ENCODE results near the gene GBE1. TPM values are rescaled to one million over a fixed set of nuclear protein-coding genes. Genes with fewer than 3 reads are reported as not detected.

Gene GBE1
- polyA plus RNA-seq, 1 of the 3 experiments (the other 2 are of a cell fraction) = 14.2 TPM

GRCh38 chr3:81443457-81443782, 318.0 kb downstream of the GBE1 start:
- Histone ChIP-seq H3K4me2 (no peak overlapping the region), H2AFZ (ENCODE audit: low read depth) (peak overlapping the region; percentile 19; the same call in 1 of the 2 replicates), H3K27me3 (ENCODE audit: insufficient read depth) (no peaks in the 10 kb centered on the region), H3K9me3 (no peaks in the 10 kb centered on the region), H3K9me2 (no peaks in the 10 kb centered on the region), H3F3A (replicated peaks; ENCODE audit: insufficient read depth) (peaks cover 3% of the 10 kb centered on the region), H3K79me2 (ENCODE audit: insufficient read depth) (no peaks in the 10 kb centered on the region), H3K4me3 (ENCODE audit: low read depth in 2 of 2, low read length in 1 of 2) (no peak overlapping the region), H3K36me3 (replicated peaks in 1 of 2; ENCODE audit: control insufficient read depth in 1 of 2, insufficient read depth in 2 of 2, low read length in 1 of 2) (no peaks in the 10 kb centered on the region), H3K27ac (ENCODE audit: low read depth in 2 of 2, low read length in 1 of 2) (peak overlapping the region in 1 of 2 experiments; percentile 32; a peak in 3 of 4 replicates), H3K9ac (no peak overlapping the region), H4K20me1 (ENCODE audit: insufficient read depth) (no peaks in the 10 kb centered on the region), H3K4me1 (ENCODE audit: control insufficient read depth in 1 of 2, insufficient read depth in 2 of 2, low read depth in 1 of 2, low read length in 1 of 2) (peaks cover 4 to 10% of the 10 kb centered on the region in 2 experiments; a peak in 3 of 4 replicates)
- POLR2A ChIA-PET = no interaction called here
- CTCF ChIA-PET = interaction anchor here (1.1 kb wide), 1 partner anchor 47 kb away, joined by 4 read pairs; no protein-coding TSS in a partner anchor
- no peak for DNase-seq
- WGBS (ENCODE audit: low lambda C conversion rate) = 85% methylated on average over 3 of the region's 3 CpGs
- TF ChIP-seq EP300 (IDR thresholded peaks at IDR 0.05; ENCODE audit: borderline replicate concordance in 1 of 2, low read depth in 1 of 2, low read length in 1 of 2) (no peak), GATA2 (CRISPR knock-in tag; IDR thresholded peaks at IDR 0.05) (no peak), USF1 (IDR thresholded peaks at IDR 0.05; ENCODE audit: borderline replicate concordance, low read depth) (no peak), TEAD4 (IDR thresholded peaks at IDR 0.05; ENCODE audit: borderline replicate concordance, insufficient read depth) (no peak), JUND (IDR thresholded peaks at IDR 0.05) (no peak), FOXM1 (IDR thresholded peaks at IDR 0.05; ENCODE audit: low read depth) (no peak), RCOR1 (IDR thresholded peaks at IDR 0.05; ENCODE audit: low read length) (no peak), EZH2phosphoT487 (IDR thresholded peaks at IDR 0.05; ENCODE audit: borderline replicate concordance, low read depth) (no peak), TAF1 (IDR thresholded peaks at IDR 0.05; ENCODE audit: borderline replicate concordance, low read depth, low read length) (no peak), MEF2A (IDR thresholded peaks at IDR 0.05; ENCODE audit: borderline replicate concordance, low read depth) (no peak), REST (IDR thresholded peaks at IDR 0.05; ENCODE audit: low read depth, low read length) (no peak), MXI1 (IDR thresholded peaks at IDR 0.05; ENCODE audit: low read depth, low read length) (no peak), ELF1 (IDR thresholded peaks at IDR 0.05) (no peak), POLR2AphosphoS5 (IDR thresholded peaks at IDR 0.05; ENCODE audit: low read depth, low read length) (no peak), GABPA (IDR thresholded peaks at IDR 0.05; ENCODE audit: low read depth) (no peak), USF2 (IDR thresholded peaks at IDR 0.05; ENCODE audit: borderline replicate concordance, low read depth, low read length) (no peak), TCF12 (IDR thresholded peaks at IDR 0.05) (no peak), CHD2 (IDR thresholded peaks at IDR 0.05; ENCODE audit: low read length, partially characterized antibody) (no peak), NRF1 (IDR thresholded peaks at IDR 0.05; ENCODE audit: low read depth, low read length) (no peak), ZBTB33 (IDR thresholded peaks at IDR 0.05; ENCODE audit: borderline replicate concordance, low read depth) (no peak)
